Measurements from ENCODE around the gene ACBD6. TPM values are rescaled to one million over a fixed set of nuclear protein-coding genes. Genes with fewer than 3 reads are reported as not detected.
A peak's percentile ranks its signal among the peaks of the same experiment; 100 is the strongest.

ACBD6 gene
- total and polyA plus RNA-seq, 4 donors = 34.9 to 76.1 (median 68.3) TPM

GRCh38 chr1:180259431-180260338 is 242.7 kb downstream of the ACBD6 start:
- Histone ChIP-seq H3K27ac (ENCODE audit: low read depth, low read length) (no peak overlapping the region), H3K27me3 (ENCODE audit: control insufficient read depth, insufficient read depth, low read length) (peaks cover 18% of the 10 kb centered on the region), H3K4me1 (ENCODE audit: control insufficient read depth, insufficient read depth, low read length) (peaks cover 10% of the 10 kb centered on the region), H3K9me3 (ENCODE audit: control insufficient read depth, insufficient read depth, low read length) (no peaks in the 10 kb centered on the region), H3K4me3 (ENCODE audit: low read depth, low read length) (no peak overlapping the region), H3K36me3 (ENCODE audit: control insufficient read depth, insufficient read depth, low read length) (no peaks in the 10 kb centered on the region)
- WGBS (ENCODE audit: insufficient coverage) = 83% methylated on average over 21 of the region's 22 CpGs
- no peak for DNase-seq (ENCODE audit: low read depth in 4 of 6, low spot score in 6 of 6)

- 87% methylated on average over 5 of the region's 5 CpGs for WGBS (ENCODE audit: insufficient coverage)
- Histone ChIP-seq H3K27me3 (ENCODE audit: control insufficient read depth, insufficient read depth, low read length) (peaks cover 18% of the 10 kb centered on the region), H3K36me3 (ENCODE audit: control insufficient read depth, insufficient read depth, low read length) (no peaks in the 10 kb centered on the region), H3K27ac (ENCODE audit: low read depth, low read length) (no peak overlapping the region), H3K9me3 (ENCODE audit: control insufficient read depth, insufficient read depth, low read length) (no peaks in the 10 kb centered on the region), H3K4me1 (ENCODE audit: control insufficient read depth, insufficient read depth, low read length) (peaks cover 10% of the 10 kb centered on the region), H3K4me3 (ENCODE audit: low read depth, low read length) (no peak overlapping the region)
- no peak for DNase-seq (ENCODE audit: low read depth in 4 of 6, low spot score in 6 of 6)
Measured at GRCh38 chr1:180258935-180259334, 243.4 kb downstream of the ACBD6 start.

GRCh38 chr1:180258290-180258689 is 244.1 kb downstream of the ACBD6 start:
- no peaks in the 10 kb centered on the region for H3K9me3 ChIP-seq (ENCODE audit: control insufficient read depth, insufficient read depth, low read length)
- H3K4me3 ChIP-seq (ENCODE audit: low read depth, low read length) = no peak overlapping the region
- peaks cover 10% of the 10 kb centered on the region for H3K4me1 ChIP-seq (ENCODE audit: control insufficient read depth, insufficient read depth, low read length)
- no peaks in the 10 kb centered on the region for H3K36me3 ChIP-seq (ENCODE audit: control insufficient read depth, insufficient read depth, low read length)
- no peak overlapping the region for H3K27ac ChIP-seq (ENCODE audit: low read depth, low read length)
- H3K27me3 ChIP-seq (ENCODE audit: control insufficient read depth, insufficient read depth, low read length) = peaks cover 18% of the 10 kb centered on the region
- no peak for DNase-seq (ENCODE audit: low read depth in 4 of 6, low spot score in 6 of 6)
- WGBS (ENCODE audit: insufficient coverage) = 94% methylated on average over 12 of the region's 12 CpGs

GRCh38 chr1:180257486-180257885 is 244.9 kb downstream of the ACBD6 start:
- H3K36me3 ChIP-seq (ENCODE audit: control insufficient read depth, insufficient read depth, low read length) = no peaks in the 10 kb centered on the region
- H3K4me3 ChIP-seq (ENCODE audit: low read depth, low read length) = no peak overlapping the region
- DNase-seq (ENCODE audit: low read depth in 4 of 6, low spot score in 6 of 6) = no peak
- no peak overlapping the region for H3K27ac ChIP-seq (ENCODE audit: low read depth, low read length)
- H3K9me3 ChIP-seq (ENCODE audit: control insufficient read depth, insufficient read depth, low read length) = no peaks in the 10 kb centered on the region
- peaks cover 10% of the 10 kb centered on the region for H3K4me1 ChIP-seq (ENCODE audit: control insufficient read depth, insufficient read depth, low read length)
- WGBS (ENCODE audit: insufficient coverage) = 60% methylated on average over 6 of the region's 8 CpGs
- H3K27me3 ChIP-seq (ENCODE audit: control insufficient read depth, insufficient read depth, low read length) = peaks cover 18% of the 10 kb centered on the region

- no peak for DNase-seq (ENCODE audit: low read depth in 4 of 6, low spot score in 6 of 6)
- Histone ChIP-seq H3K4me1 (ENCODE audit: control insufficient read depth, insufficient read depth, low read length) (peaks cover 10% of the 10 kb centered on the region), H3K27me3 (ENCODE audit: control insufficient read depth, insufficient read depth, low read length) (peaks cover 18% of the 10 kb centered on the region), H3K36me3 (ENCODE audit: control insufficient read depth, insufficient read depth, low read length) (no peaks in the 10 kb centered on the region), H3K4me3 (ENCODE audit: low read depth, low read length) (no peak overlapping the region), H3K27ac (ENCODE audit: low read depth, low read length) (no peak overlapping the region), H3K9me3 (ENCODE audit: control insufficient read depth, insufficient read depth, low read length) (no peaks in the 10 kb centered on the region)
- WGBS (ENCODE audit: insufficient coverage) = 51% methylated on average over 4 of the region's 5 CpGs
Measured at GRCh38 chr1:180257028-180257386, 245.4 kb downstream of the ACBD6 start.

GRCh38 chr1:180256341-180257027 is 245.9 kb downstream of the ACBD6 start:
- Histone ChIP-seq H3K36me3 (ENCODE audit: control insufficient read depth, insufficient read depth, low read length) (no peaks in the 10 kb centered on the region), H3K4me3 (ENCODE audit: low read depth, low read length) (no peak overlapping the region), H3K4me1 (ENCODE audit: control insufficient read depth, insufficient read depth, low read length) (peaks cover 10% of the 10 kb centered on the region), H3K27me3 (ENCODE audit: control insufficient read depth, insufficient read depth, low read length) (peaks cover 18% of the 10 kb centered on the region), H3K27ac (ENCODE audit: low read depth, low read length) (no peak overlapping the region), H3K9me3 (ENCODE audit: control insufficient read depth, insufficient read depth, low read length) (no peaks in the 10 kb centered on the region)
- 77% methylated on average over 10 of the region's 15 CpGs for WGBS (ENCODE audit: insufficient coverage)
- no peak for DNase-seq (ENCODE audit: low read depth in 4 of 6, low spot score in 6 of 6)

- Histone ChIP-seq H3K4me3 (ENCODE audit: low read depth, low read length) (no peak overlapping the region), H3K27me3 (ENCODE audit: control insufficient read depth, insufficient read depth, low read length) (peaks cover 20% of the 10 kb centered on the region), H3K9me3 (ENCODE audit: control insufficient read depth, insufficient read depth, low read length) (no peaks in the 10 kb centered on the region), H3K36me3 (ENCODE audit: control insufficient read depth, insufficient read depth, low read length) (no peaks in the 10 kb centered on the region), H3K27ac (ENCODE audit: low read depth, low read length) (no peak overlapping the region), H3K4me1 (ENCODE audit: control insufficient read depth, insufficient read depth, low read length) (peaks cover 10% of the 10 kb centered on the region)
- peak in 1 of 6 donors; percentile 29 for DNase-seq (ENCODE audit: low read depth in 4 of 6, low spot score in 6 of 6)
- WGBS (ENCODE audit: insufficient coverage) = 57% methylated on average over 18 of the region's 18 CpGs
Measured at GRCh38 chr1:180255536-180256340, 246.6 kb downstream of the ACBD6 start.

- Histone ChIP-seq H3K27ac (ENCODE audit: low read depth, low read length) (no peak overlapping the region), H3K27me3 (ENCODE audit: control insufficient read depth, insufficient read depth, low read length) (peaks cover 20% of the 10 kb centered on the region), H3K36me3 (ENCODE audit: control insufficient read depth, insufficient read depth, low read length) (no peaks in the 10 kb centered on the region)
Measured at GRCh38 chr1:180254854-180255253, 247.5 kb downstream of the ACBD6 start.

GRCh38 chr1:180254496-180254819 is 247.9 kb downstream of the ACBD6 start:
- Histone ChIP-seq H3K27me3 (ENCODE audit: control insufficient read depth, insufficient read depth, low read length) (peaks cover 18% of the 10 kb centered on the region), H3K4me3 (ENCODE audit: low read depth, low read length) (no peak overlapping the region), H3K27ac (ENCODE audit: low read depth, low read length) (no peak overlapping the region), H3K4me1 (ENCODE audit: control insufficient read depth, insufficient read depth, low read length) (peaks cover 10% of the 10 kb centered on the region), H3K9me3 (ENCODE audit: control insufficient read depth, insufficient read depth, low read length) (no peaks in the 10 kb centered on the region), H3K36me3 (ENCODE audit: control insufficient read depth, insufficient read depth, low read length) (no peaks in the 10 kb centered on the region)
- 93% methylated on average over 6 of the region's 9 CpGs for WGBS (ENCODE audit: insufficient coverage)
- DNase-seq (ENCODE audit: low read depth in 4 of 6, low spot score in 6 of 6) = no peak

More at GRCh38 chr1:180254854-180255253, 247.5 kb downstream of the ACBD6 start:
- H3K4me1 ChIP-seq (ENCODE audit: control insufficient read depth, insufficient read depth, low read length) = peaks cover 10% of the 10 kb centered on the region
- H3K4me3 ChIP-seq (ENCODE audit: low read depth, low read length) = no peak overlapping the region
- WGBS (ENCODE audit: insufficient coverage) = 67% methylated on average over 10 of the region's 11 CpGs
- H3K9me3 ChIP-seq (ENCODE audit: control insufficient read depth, insufficient read depth, low read length) = no peaks in the 10 kb centered on the region
- no peak for DNase-seq (ENCODE audit: low read depth in 4 of 6, low spot score in 6 of 6)
